Activated naive CD4-positive, alpha-beta T cell treated with anti-CD3 and anti-CD28 coated beads, Interleukin-2, amount 50 U/mL, for 24 hours (primary cell): ENCODE data around the gene RGS7.
"Not testable (repeated sequence)": the region's sequence is repeated elsewhere in the genome, so short reads cannot be mapped to it uniquely, and the experiment has no call there.

Experiments used
- H3K27ac Mint-ChIP-seq: one replicate; pipeline ENCODE4 v1.8.0; 2021; ENCODE audit warnings: mild to moderate bottlenecking, mixed read lengths
- H3K27me3 Mint-ChIP-seq: one replicate; pipeline ENCODE4 v1.8.0; 2021; ENCODE audit warnings: mixed read lengths
- H3K36me3 Mint-ChIP-seq: one replicate; pipeline ENCODE4 v1.8.0; 2021; ENCODE audit warnings: mixed read lengths
- H3K4me1 Mint-ChIP-seq: one replicate; pipeline ENCODE4 v1.8.0; 2021; ENCODE audit warnings: mixed read lengths
- H3K4me3 Mint-ChIP-seq: one replicate; pipeline ENCODE4 v1.8.0; 2021; ENCODE audit warnings: mild to moderate bottlenecking, mixed read lengths
- H3K9me3 Mint-ChIP-seq: one replicate; pipeline ENCODE4 v1.8.0; 2021; ENCODE audit warnings: mixed read lengths

RGS7 gene

GRCh38 chr1:241165256-241165655, 191.7 kb downstream of the RGS7 start:
- H3K36me3 Mint-ChIP-seq, H3K4me3 Mint-ChIP-seq, H3K9me3 Mint-ChIP-seq, H3K4me1 Mint-ChIP-seq, H3K27ac Mint-ChIP-seq, H3K27me3 Mint-ChIP-seq: not testable (repeated sequence)

GRCh38 chr1:241163363-241163762, 193.6 kb downstream of the RGS7 start:
- Mint-ChIP-seq H3K9me3 (peaks cover 8% of the 10 kb centered on the region), H3K36me3 (no peaks in the 10 kb centered on the region), H3K4me1 (no peaks in the 10 kb centered on the region), H3K4me3 (no peak overlapping the region), H3K27me3 (no peaks in the 10 kb centered on the region), H3K27ac (no peak overlapping the region)

- H3K36me3 Mint-ChIP-seq: no peaks in the 10 kb centered on the region
- H3K9me3 Mint-ChIP-seq: peaks cover 4% of the 10 kb centered on the region
- H3K4me1 Mint-ChIP-seq: no peaks in the 10 kb centered on the region
- H3K4me3 Mint-ChIP-seq: no peak overlapping the region
- H3K27ac Mint-ChIP-seq: no peak overlapping the region
- H3K27me3 Mint-ChIP-seq: no peaks in the 10 kb centered on the region
These were observed 195.8 kb downstream of the RGS7 start for GRCh38 chr1:241161188-241161689.

GRCh38 chr1:241157435-241157834, 199.6 kb downstream of the RGS7 start:
- no peak overlapping the region for H3K27ac Mint-ChIP-seq
- H3K4me1 Mint-ChIP-seq: no peaks in the 10 kb centered on the region
- H3K36me3 Mint-ChIP-seq: no peaks in the 10 kb centered on the region
- H3K27me3 Mint-ChIP-seq: no peaks in the 10 kb centered on the region
- peaks cover 8% of the 10 kb centered on the region for H3K9me3 Mint-ChIP-seq
- H3K4me3 Mint-ChIP-seq: no peak overlapping the region

- Mint-ChIP-seq H3K4me3 (no peak overlapping the region), H3K27me3 (no peaks in the 10 kb centered on the region), H3K9me3 (peaks cover 11% of the 10 kb centered on the region), H3K36me3 (no peaks in the 10 kb centered on the region), H3K27ac (no peak overlapping the region), H3K4me1 (no peaks in the 10 kb centered on the region)
These were observed 200.6 kb downstream of the RGS7 start for GRCh38 chr1:241156231-241156965.

GRCh38 chr1:241145881-241146280, 211.1 kb downstream of the RGS7 start:
- H3K27ac Mint-ChIP-seq: no peak overlapping the region

GRCh38 chr1:241143765-241144442, 213.1 kb downstream of the RGS7 start:
- no peak overlapping the region for H3K4me3 Mint-ChIP-seq
- H3K27me3 Mint-ChIP-seq: no peaks in the 10 kb centered on the region
- no peaks in the 10 kb centered on the region for H3K36me3 Mint-ChIP-seq
- no peak overlapping the region for H3K27ac Mint-ChIP-seq
- H3K9me3 Mint-ChIP-seq: peaks cover 5% of the 10 kb centered on the region
- no peaks in the 10 kb centered on the region for H3K4me1 Mint-ChIP-seq

More at GRCh38 chr1:241145881-241146280, 211.1 kb downstream of the RGS7 start:
- Mint-ChIP-seq H3K9me3 (peaks cover 5% of the 10 kb centered on the region), H3K4me1 (no peaks in the 10 kb centered on the region), H3K36me3 (no peaks in the 10 kb centered on the region), H3K4me3 (no peak overlapping the region), H3K27me3 (no peaks in the 10 kb centered on the region)

GRCh38 chr1:241142493-241142892, 214.5 kb downstream of the RGS7 start:
- H3K4me1 Mint-ChIP-seq: no peaks in the 10 kb centered on the region

GRCh38 chr1:241141646-241142045, 215.4 kb downstream of the RGS7 start:
- not testable (repeated sequence) for H3K9me3 Mint-ChIP-seq

More at GRCh38 chr1:241142493-241142892, 214.5 kb downstream of the RGS7 start:
- H3K27me3 Mint-ChIP-seq: no peaks in the 10 kb centered on the region
- H3K27ac Mint-ChIP-seq: no peak overlapping the region
- no peak overlapping the region for H3K4me3 Mint-ChIP-seq
- no peaks in the 10 kb centered on the region for H3K36me3 Mint-ChIP-seq
- H3K9me3 Mint-ChIP-seq: peaks cover 5% of the 10 kb centered on the region

GRCh38 chr1:241140670-241141069, 216.3 kb downstream of the RGS7 start:
- Mint-ChIP-seq H3K4me1 (no peaks in the 10 kb centered on the region), H3K9me3 (peaks cover under 1% of the 10 kb centered on the region), H3K36me3 (no peaks in the 10 kb centered on the region), H3K27me3 (no peaks in the 10 kb centered on the region), H3K27ac (no peak overlapping the region), H3K4me3 (no peak overlapping the region)

More at GRCh38 chr1:241141646-241142045, 215.4 kb downstream of the RGS7 start:
- not testable (repeated sequence) for H3K27ac Mint-ChIP-seq, H3K4me1 Mint-ChIP-seq, H3K4me3 Mint-ChIP-seq, H3K36me3 Mint-ChIP-seq, H3K27me3 Mint-ChIP-seq

GRCh38 chr1:241139047-241139446, 218.0 kb downstream of the RGS7 start:
- H3K4me1 Mint-ChIP-seq: no peaks in the 10 kb centered on the region
- H3K27me3 Mint-ChIP-seq: no peaks in the 10 kb centered on the region
- H3K9me3 Mint-ChIP-seq: peaks cover 5% of the 10 kb centered on the region
- no peak overlapping the region for H3K27ac Mint-ChIP-seq
- no peaks in the 10 kb centered on the region for H3K36me3 Mint-ChIP-seq
- no peak overlapping the region for H3K4me3 Mint-ChIP-seq

GRCh38 chr1:241138248-241138647, 218.8 kb downstream of the RGS7 start:
- peaks cover 5% of the 10 kb centered on the region for H3K9me3 Mint-ChIP-seq
- no peak overlapping the region for H3K27ac Mint-ChIP-seq
- no peaks in the 10 kb centered on the region for H3K4me1 Mint-ChIP-seq
- H3K4me3 Mint-ChIP-seq: no peak overlapping the region
- no peaks in the 10 kb centered on the region for H3K36me3 Mint-ChIP-seq
- no peaks in the 10 kb centered on the region for H3K27me3 Mint-ChIP-seq

GRCh38 chr1:241136389-241136788, 220.6 kb downstream of the RGS7 start:
- H3K27me3 Mint-ChIP-seq: no peaks in the 10 kb centered on the region
- H3K4me1 Mint-ChIP-seq: no peaks in the 10 kb centered on the region
- no peak overlapping the region for H3K4me3 Mint-ChIP-seq
- no peak overlapping the region for H3K27ac Mint-ChIP-seq
- peaks cover 5% of the 10 kb centered on the region for H3K9me3 Mint-ChIP-seq
- H3K36me3 Mint-ChIP-seq: no peaks in the 10 kb centered on the region

- no peak overlapping the region for H3K4me3 Mint-ChIP-seq
- peaks cover 5% of the 10 kb centered on the region for H3K9me3 Mint-ChIP-seq
These were observed 225.3 kb downstream of the RGS7 start for GRCh38 chr1:241131636-241132194.

GRCh38 chr1:241130881-241131280, 226.1 kb downstream of the RGS7 start:
- H3K4me3 Mint-ChIP-seq: no peak overlapping the region
- no peak overlapping the region for H3K27ac Mint-ChIP-seq
- no peaks in the 10 kb centered on the region for H3K36me3 Mint-ChIP-seq
- H3K27me3 Mint-ChIP-seq: peaks cover 1% of the 10 kb centered on the region
- H3K4me1 Mint-ChIP-seq: no peaks in the 10 kb centered on the region
- peaks cover 5% of the 10 kb centered on the region for H3K9me3 Mint-ChIP-seq

More at GRCh38 chr1:241131636-241132194, 225.3 kb downstream of the RGS7 start:
- Mint-ChIP-seq H3K27ac (no peak overlapping the region), H3K36me3 (no peaks in the 10 kb centered on the region), H3K27me3 (peaks cover 1% of the 10 kb centered on the region), H3K4me1 (no peaks in the 10 kb centered on the region)
